NCI-H187 (cell line): ENCODE measurements around the gene OR10AD1.

Experiments used
- DNase-seq, 2 experiments: peaks; one replicate each; lab custom pipeline; 2025; lab: John Stamatoyannopoulos, UW

The OR10AD1 gene

DNA sequence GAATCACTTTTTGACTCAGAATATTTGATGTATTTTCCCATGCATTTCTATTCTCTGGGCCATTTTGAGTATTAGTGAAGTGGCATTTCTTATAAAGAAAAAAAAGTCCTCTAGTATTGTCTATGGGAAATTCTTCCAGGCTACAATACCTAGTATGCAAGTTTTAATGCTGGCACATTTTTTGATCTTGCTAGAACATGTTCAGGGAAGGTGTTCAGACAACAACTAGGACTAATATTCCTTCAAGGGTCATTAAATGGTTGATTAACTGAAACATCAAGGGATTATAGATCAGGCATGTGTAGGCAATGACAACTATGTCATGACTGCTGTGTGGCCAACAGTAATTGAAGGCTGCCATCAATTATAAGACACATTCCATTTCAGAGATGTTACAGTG, 12.0 kb downstream of the OR10AD1 start:
- no peak for DNase-seq

DNA sequence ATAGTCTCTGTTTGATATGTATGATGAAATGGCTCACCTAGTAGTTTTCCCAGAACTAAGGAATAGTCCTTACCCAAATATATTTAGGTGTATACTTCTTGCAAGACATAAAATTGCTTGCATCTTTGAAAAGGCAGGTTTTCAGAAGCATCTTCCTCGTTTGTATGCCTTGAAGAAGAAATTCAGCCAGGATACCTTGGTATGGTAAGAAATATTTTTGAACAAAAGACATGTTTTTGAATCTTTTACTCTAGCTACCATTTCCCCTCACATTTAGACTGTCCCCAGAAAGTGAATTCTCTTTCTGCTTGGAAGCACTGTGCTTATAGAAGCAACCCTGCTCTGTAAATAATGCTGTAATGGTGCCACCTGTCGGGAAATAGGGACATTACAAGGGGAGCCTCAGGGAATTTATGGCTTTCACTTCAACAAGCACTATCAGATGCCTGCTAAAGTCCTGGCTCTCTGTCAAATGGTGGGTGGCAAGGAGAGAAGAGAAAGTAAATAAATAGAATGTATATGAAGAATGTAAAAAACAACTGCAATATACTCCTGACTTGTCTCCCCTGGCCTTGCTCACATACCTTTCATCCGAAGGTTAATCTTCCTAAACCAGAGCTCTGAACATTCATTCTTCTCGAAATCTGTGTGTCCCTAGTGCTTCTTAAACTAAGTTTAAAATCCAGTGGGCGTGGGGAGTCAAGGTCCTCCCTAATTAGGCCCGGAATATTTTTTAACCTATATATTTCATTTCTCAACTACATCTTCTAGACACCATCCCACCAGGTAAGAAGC, 13.6 kb downstream of the OR10AD1 start:
- DNase-seq, result peak; percentile 19 to 24

DNA sequence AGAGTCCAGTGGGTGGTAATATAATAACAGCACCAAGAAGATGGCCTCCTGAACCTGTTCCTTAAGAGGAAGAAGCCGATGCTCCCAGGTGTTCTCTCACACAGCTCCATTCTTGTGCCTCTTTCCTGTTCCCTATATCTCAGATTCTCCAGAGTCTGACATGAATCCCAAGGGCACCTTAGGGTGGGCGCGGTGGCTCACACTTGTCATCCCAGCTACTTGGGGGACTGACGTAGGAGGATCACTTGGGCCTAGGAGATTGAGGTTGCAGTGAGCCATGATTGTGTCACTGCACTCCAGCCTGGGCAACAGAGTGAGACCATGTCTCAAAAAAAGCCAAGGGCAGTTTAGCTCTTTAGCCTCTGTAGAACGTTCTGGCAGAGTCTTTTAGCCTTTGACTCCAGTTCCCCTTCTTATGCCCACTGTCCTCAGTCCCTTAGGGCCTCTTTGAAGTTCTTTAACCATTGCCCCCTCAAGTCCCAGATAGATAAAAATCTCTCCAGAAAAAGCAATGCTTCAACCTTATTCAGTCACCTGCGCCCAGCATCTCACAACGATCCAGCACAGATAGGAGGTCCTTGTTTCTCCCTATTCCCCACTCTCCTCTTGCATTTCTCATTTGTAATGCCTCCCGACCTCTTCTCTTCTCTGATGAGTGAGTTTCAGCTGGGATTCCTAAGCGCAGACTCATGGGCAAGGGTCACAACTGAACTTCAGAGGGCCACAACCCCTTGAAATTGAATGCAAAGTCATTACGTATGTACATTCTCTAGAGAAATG, 15.0 kb downstream of the OR10AD1 start:
- no peak for DNase-seq

GRCh38 chr12:48185181-48185919, 17.7 kb downstream of the OR10AD1 start:
- no peak for DNase-seq

DNA sequence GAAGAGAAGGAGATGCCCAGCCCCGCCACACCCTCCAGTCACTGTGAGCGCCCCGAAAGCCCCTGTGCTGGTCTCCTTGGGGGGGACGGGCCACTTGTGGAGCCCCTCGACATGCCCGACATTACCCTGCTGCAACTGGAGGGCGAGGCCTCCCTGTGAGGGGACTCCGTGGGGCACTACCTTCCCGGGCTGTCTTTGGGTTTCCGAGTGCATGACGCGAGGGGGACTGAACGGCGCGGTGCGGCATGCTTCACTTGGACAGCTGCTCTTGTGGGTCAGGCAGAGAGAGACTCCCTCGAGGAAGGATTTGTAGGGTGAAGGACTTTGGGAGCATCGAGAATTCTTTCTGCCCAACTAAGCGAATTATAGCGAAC, 18.6 kb downstream of the OR10AD1 start:
- DNase-seq, result no peak

GRCh38 chr12:48183876-48184548, 19.1 kb downstream of the OR10AD1 start:
- no peak for DNase-seq

DNA sequence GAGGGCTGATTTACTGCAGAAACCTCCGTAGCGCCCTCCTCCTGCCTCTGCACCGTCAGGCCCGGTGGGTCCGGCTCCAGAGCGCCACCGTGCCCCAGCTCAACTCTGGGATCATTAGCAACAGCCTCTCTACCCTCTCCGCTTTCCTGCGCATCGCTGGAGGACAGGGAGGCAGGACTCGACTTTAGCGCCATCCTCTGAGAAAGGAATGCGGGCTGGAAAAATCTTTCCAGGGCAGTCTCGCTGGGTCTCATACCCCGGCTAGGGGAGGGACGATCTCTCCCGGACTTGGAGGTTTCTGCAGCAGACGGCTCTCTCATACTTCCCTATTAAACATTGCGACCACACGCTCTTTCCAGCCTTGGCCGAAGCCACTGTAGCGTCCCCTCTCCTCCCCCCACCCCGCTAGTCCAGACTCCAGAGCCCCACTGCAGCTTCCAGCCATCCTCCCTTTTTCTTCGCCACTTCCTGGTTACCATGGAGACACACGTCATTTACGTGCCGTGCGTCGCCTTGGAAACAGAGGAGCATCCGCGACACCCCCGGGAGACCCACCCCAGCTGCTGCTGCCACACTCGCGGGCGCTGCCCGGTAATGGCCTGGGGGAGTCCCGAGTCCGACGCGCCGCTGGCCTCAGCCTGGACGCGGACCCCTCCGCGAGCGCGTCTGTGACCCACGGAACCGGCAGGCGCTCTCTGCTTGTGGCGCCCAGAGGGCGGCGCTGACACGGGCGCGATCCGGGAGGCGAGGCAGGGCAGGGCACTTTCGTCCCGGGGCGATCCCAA, 19.8 kb downstream of the OR10AD1 start, which contains the start of gene CCDC184:
Gene CCDC184, plus strand, starts transcription at position 554 of the 785 bp plus-strand sequence. CDS start 479 bp downstream, outside the sequence.
- peak; percentile 34 to 67 for DNase-seq

- DNase-seq, result no peak
Measured at GRCh38 chr12:48182631-48183030, 20.5 kb downstream of the OR10AD1 start.

- no peak for DNase-seq
Measured at GRCh38 chr12:48180857-48181495, 22.1 kb downstream of the OR10AD1 start.

DNA sequence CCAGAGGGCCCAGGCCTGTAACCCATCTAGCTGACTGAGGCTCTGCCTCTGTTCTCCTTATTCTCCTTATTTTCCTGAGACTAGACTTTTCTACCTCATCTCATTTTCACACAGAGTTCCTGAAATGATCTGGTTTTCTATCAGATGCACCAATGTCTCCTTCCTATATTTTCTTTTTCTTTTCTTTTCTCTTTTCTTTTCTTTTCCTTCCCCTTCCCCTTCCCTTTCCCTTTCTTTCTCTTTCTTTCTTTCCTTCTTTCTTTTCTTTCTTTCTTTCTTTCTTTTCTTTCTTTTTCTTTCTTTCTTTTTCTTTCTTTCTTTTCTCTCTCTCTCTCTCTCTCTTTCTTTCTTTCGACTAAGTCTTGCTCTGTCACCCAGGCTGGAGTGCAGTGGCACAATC, 22.7 kb downstream of the OR10AD1 start:
- DNase-seq, result no peak

- DNase-seq, result no peak
Measured at GRCh38 chr12:48179466-48179865, 23.6 kb downstream of the OR10AD1 start.

GRCh38 chr12:48177982-48178381, 25.1 kb downstream of the OR10AD1 start:
- DNase-seq, result no peak

GRCh38 chr12:48176417-48176751, 26.7 kb downstream of the OR10AD1 start:
- DNase-seq, result no peak

GRCh38 chr12:48175613-48176416, 27.3 kb downstream of the OR10AD1 start:
- no peak for DNase-seq

GRCh38 chr12:48169011-48169410, 34.1 kb downstream of the OR10AD1 start:
- DNase-seq, result no peak

DNA sequence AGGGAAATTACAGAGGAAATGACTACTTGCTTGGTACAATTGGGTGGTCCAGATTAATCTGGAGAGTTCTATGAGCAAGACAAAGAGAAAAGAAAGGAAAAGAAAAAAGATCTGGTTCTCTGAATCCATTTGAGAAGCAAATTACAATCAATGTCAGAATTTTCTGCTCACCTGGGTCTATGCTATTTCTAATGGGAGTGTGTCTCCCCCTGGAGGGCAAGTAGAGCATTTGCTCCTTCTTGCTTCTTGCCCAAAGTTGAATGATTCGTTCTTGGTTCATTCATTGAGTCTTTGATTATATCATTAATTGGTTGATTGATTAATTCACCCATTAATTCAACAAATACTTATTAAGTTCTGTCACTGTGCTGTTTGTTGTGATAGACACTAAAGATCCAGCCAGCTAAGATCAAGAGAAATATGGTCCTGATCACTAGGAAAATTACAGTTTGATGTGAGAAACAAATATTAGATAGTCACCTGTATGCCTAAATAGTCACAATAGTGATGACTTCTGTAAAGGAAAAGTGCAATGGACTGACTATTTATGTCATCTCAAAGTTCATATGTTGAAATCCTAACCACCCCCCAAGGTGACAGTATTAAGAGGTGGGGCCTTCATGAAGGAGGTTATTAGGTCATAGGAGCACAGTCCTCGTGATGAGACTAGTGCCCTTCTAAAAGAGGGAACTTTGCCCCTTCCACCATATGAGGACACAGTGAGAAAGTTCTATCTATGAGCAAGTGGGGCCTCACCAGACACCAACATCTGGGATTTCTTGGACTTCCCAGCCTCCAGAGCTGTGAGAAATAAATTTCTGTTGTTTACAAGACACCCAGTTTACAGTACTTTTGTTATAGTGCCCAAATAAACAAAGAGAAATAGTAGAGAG, 37.8 kb downstream of the OR10AD1 start:
- DNase-seq, result peak in 1 of 2 experiments; percentile 31

- no peak for DNase-seq
Measured at GRCh38 chr12:48164451-48164850, 38.6 kb downstream of the OR10AD1 start.

DNA sequence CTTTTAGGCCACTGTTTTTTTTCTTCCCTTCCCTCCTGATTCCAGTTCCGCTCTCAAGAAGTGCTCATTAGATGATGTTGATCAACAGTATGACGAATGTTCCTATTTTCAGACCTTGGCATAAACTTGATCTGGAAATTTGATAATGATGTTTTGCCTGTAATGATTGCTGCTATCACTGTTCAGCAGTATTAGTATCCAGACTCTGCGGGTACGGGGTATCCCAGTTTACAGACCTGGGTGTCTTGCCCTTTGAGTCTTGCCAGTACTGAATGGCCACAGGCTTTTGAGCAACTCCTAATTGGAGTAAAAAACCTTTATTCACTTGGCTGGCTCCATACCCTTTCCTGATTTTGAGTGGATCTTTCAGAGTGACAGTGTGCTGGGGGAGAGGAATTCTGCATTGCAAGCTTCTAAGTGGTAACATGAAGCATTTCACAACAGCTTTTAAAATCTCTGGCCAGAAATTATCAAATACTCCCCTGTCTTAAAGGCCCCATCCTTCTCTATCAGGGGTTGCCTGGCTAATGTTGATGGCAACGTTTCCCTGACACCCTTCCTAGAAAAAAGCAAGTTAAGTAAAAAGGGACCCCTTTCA, 39.8 kb downstream of the OR10AD1 start:
- no peak for DNase-seq
